GM20431 (cell line): Measurements from ENCODE around the gene SLC22A9.

ENCODE experiments used
- in situ Hi-C: fragments of 300-500 bp; cut with MseI, MboI; formaldehyde crosslinking; loops from one replicate; pipeline ENCODE4 v1.15.0; 2020; ENCODE audit warnings: low sequenced_read_pairs; ENCODE audit not compliant: unreplicated experiment

The SLC22A9 gene

GRCh38 chr11:63443714-63444113, 74.1 kb downstream of the SLC22A9 start:
- in situ Hi-C loops: no loop called here

DNA sequence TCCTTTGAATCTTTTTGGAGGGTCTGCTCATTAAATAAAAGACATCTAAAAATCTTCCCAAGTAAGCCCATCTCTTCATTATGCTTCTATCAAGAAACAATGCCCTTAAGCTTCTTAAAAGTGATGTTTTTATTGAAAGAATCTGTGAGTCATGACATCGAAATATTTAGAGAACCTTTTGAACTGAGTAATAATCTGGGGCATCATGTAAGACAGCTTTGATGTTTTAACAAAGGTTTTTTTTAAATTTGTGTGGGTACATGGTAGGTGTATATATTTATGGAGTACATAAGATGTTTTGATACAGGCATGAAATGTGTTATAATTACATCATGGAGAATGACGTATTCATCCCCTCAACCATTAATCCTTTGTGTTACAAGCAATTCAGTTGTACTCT, 74.6 kb downstream of the SLC22A9 start:
- in situ Hi-C loops: no loop called here

DNA sequence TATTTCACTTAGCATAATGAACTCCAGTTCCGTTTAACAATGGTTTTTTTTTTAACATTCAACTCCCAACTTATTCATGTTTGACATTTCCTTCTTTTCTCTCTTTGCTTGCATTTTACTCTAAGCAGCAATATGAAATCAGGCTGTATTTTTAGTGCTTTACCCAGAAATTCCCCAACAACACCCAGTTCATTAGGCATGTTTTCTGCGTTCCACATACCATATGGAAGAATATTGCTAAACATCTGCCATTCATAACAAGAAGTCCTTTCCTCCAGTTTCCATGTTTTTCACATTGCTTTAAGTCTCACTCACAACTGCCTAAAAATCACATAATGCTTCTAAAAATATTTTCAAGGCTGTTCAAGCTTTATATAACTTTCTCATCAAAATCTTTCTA, 75.5 kb downstream of the SLC22A9 start:
- in situ Hi-C loops: no loop called here

DNA sequence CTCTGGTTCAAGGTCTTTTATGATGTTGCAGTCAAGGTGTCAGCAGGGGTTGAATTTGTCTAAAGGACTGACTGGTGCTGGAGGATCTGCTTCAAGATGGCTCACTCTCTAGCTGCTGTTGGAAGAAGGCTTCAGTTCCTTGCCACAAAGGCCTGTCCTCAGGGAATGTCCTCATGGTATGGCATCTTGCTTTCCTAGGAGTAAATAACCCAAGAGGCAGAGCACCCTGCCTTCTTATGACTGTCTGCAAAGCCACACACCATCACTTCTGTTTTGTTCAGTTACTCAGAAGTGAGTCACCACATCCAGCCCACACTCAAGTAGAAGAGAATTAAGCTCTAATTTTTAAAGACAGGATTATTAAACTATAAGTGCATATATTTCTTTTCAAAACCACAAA, 76.1 kb downstream of the SLC22A9 start:
- in situ Hi-C loops: no loop called here

GRCh38 chr11:63448646-63449045, 79.1 kb downstream of the SLC22A9 start:
- in situ Hi-C loops: no loop called here

DNA sequence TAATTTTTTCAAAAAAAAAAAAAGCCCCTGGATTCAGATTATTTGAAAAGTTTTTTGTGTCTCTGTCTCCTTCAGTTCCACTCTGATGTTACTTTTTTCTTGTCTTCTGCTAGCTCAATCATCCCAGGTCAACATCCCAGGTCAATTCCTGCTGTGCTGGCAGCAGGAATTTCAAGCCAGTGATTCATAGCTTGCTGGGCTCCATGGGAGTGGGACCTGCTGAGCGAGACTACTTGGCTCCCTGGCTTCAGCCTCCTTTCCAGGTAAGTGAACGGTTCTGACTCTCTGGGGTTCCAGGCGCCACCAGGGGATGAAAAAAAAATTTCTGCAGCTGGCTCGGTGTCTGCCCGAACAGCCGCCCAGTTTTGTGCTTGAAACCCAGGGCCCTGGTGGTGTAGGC, 90.0 kb downstream of the SLC22A9 start:
- in situ Hi-C loops: no loop called here
